ENCODE data around the gene DOCK6. TPM values are rescaled to one million over a fixed set of nuclear protein-coding genes. Genes with fewer than 3 reads are reported as not detected.

DOCK6 gene
- total and polyA plus RNA-seq, 10 of the 15 experiments (the other 5 are each of a cell fraction or from before 2014, with no cell fraction given), result 0.76 to 24.8 (median 4.7) TPM

GRCh38 chr19:11260996-11261395, 1.3 kb downstream of the DOCK6 start:
- Histone ChIP-seq H3K9ac (ENCODE audit: control insufficient read depth, insufficient read depth, low read length) (no peak overlapping the region), H3K4me1 (ENCODE audit: control insufficient read depth, insufficient read depth, low read length) (peaks cover 5% of the 10 kb centered on the region; the same call in 1 of the 2 replicates), H3K4me3 (no peak overlapping the region), H4K20me1 (ENCODE audit: control insufficient read depth, insufficient read depth) (no peaks in the 10 kb centered on the region), H3K4me2 (ENCODE audit: control insufficient read depth, insufficient read depth) (0 out of 2 replicates have a peak overlapping the region, but pooled peaks have one; percentile 95), H3K27me3 (replicated peaks in 1 of 2; ENCODE audit: control insufficient read depth in 2 of 2, insufficient read depth in 2 of 2, low read length in 1 of 2) (no peaks in the 10 kb centered on the region), H3K9me3 (replicated peaks; ENCODE audit: control insufficient read depth, insufficient read depth, low read length) (no peaks in the 10 kb centered on the region), H2AFZ (ENCODE audit: control insufficient read depth, low read depth, low read length) (no peak overlapping the region), H3K36me3 (ENCODE audit: control insufficient read depth in 2 of 2, insufficient read depth in 2 of 2, low read length in 1 of 2) (no peaks in the 10 kb centered on the region), H3K79me2 (ENCODE audit: control insufficient read depth, insufficient read depth, low read length) (no peaks in the 10 kb centered on the region), H3K27ac (ENCODE audit: control insufficient read depth, insufficient read depth) (no peak overlapping the region)
- BruUV-seq (replicated peaks), result no TSS peak
- CTCF ChIA-PET, result no interaction called here
- FAIRE-seq, result no peak
- 67% methylated on average over 4 of the region's 5 CpGs for WGBS (ENCODE audit: insufficient coverage, insufficient replicate concordance, low lambda C conversion rate, missing lambda C conversion rate)
- RAD21 ChIA-PET (ENCODE audit: unreplicated experiment), result interaction anchor here (0.7 to 1.0 kb wide), 2 partner anchors 17 to 25 kb away, joined by 3 to 5 read pairs; no protein-coding TSS in a partner anchor
- SMC1A ChIA-PET (ENCODE audit: uncharacterized antibody, unreplicated experiment), result no interaction called here
- ATAC-seq, result no peak
- no peak for TF ChIP-seq HDGF (IDR thresholded peaks at IDR 0.05)
- no peak for TF ChIP-seq BMI1 (IDR thresholded peaks at IDR 0.05; ENCODE audit: borderline replicate concordance)
- TF ChIP-seq HDAC2 (IDR thresholded peaks at IDR 0.05), result no peak
- no peak for TF ChIP-seq SKIL (IDR thresholded peaks at IDR 0.05; ENCODE audit: low read depth, poor library complexity, severe bottlenecking)
- no peak for TF ChIP-seq ZBTB33 (IDR thresholded peaks at IDR 0.05)
- TF ChIP-seq STAT3 (IDR thresholded peaks at IDR 0.05; ENCODE audit: low read depth, low read length), result no peak
- no peak for TF ChIP-seq FOXM1 (IDR thresholded peaks at IDR 0.05; ENCODE audit: low read depth, low read length)
- intact Hi-C loops (cut with micrococcal nuclease; ENCODE audit: unreplicated experiment), result no loop called here
- no peak for DNase-seq (ENCODE audit: low read depth, low spot score)
- POLR2A ChIA-PET, result no interaction called here
- in situ Hi-C loops (cut with MboI), result no loop called here
